ENCODE measurements around the gene ICAM3. TPM values are rescaled to one million over a fixed set of nuclear protein-coding genes. Genes with fewer than 3 reads are reported as not detected.

ICAM3 gene
- total and polyA plus RNA-seq, 9 donors, result 5.4 to 7.5 (median 5.8) TPM

- no peaks in the 10 kb centered on the region for H3K27me3 ChIP-seq (ENCODE audit: control insufficient read depth, insufficient read depth, low read length)
- no peak for DNase-seq
- 86% methylated on average over 8 of the region's 11 CpGs for WGBS (ENCODE audit: insufficient coverage)
Measured at GRCh38 chr19:10321417-10321797, 18.0 kb downstream of the ICAM3 start.

GRCh38 chr19:10320602-10321416, 18.6 kb downstream of the ICAM3 start:
- H3K27me3 ChIP-seq (ENCODE audit: control insufficient read depth, insufficient read depth, low read length), result no peaks in the 10 kb centered on the region
- WGBS (ENCODE audit: insufficient coverage), result 85% methylated on average over 19 of the region's 32 CpGs
- no peak for DNase-seq
- peaks cover 78% of the 10 kb centered on the region for H3K36me3 ChIP-seq (ENCODE audit: control insufficient read depth, insufficient read depth, low read length)
- H3K4me1 ChIP-seq (ENCODE audit: control insufficient read depth, insufficient read depth, low read length), result peaks cover 3% of the 10 kb centered on the region
- H3K4me3 ChIP-seq (ENCODE audit: low read length), result no peak overlapping the region
- H3K9me3 ChIP-seq (replicated peaks; ENCODE audit: control insufficient read depth, low read depth, low read length), result no peaks in the 10 kb centered on the region
- no peak overlapping the region for H3K27ac ChIP-seq (ENCODE audit: low read length)

More at GRCh38 chr19:10321417-10321797, 18.0 kb downstream of the ICAM3 start:
- Histone ChIP-seq H3K9me3 (replicated peaks; ENCODE audit: control insufficient read depth, low read depth, low read length) (no peaks in the 10 kb centered on the region), H3K4me3 (ENCODE audit: low read length) (no peak overlapping the region), H3K36me3 (ENCODE audit: control insufficient read depth, insufficient read depth, low read length) (peaks cover 81% of the 10 kb centered on the region), H3K4me1 (ENCODE audit: control insufficient read depth, insufficient read depth, low read length) (no peaks in the 10 kb centered on the region), H3K27ac (ENCODE audit: low read length) (no peak overlapping the region)

DNA sequence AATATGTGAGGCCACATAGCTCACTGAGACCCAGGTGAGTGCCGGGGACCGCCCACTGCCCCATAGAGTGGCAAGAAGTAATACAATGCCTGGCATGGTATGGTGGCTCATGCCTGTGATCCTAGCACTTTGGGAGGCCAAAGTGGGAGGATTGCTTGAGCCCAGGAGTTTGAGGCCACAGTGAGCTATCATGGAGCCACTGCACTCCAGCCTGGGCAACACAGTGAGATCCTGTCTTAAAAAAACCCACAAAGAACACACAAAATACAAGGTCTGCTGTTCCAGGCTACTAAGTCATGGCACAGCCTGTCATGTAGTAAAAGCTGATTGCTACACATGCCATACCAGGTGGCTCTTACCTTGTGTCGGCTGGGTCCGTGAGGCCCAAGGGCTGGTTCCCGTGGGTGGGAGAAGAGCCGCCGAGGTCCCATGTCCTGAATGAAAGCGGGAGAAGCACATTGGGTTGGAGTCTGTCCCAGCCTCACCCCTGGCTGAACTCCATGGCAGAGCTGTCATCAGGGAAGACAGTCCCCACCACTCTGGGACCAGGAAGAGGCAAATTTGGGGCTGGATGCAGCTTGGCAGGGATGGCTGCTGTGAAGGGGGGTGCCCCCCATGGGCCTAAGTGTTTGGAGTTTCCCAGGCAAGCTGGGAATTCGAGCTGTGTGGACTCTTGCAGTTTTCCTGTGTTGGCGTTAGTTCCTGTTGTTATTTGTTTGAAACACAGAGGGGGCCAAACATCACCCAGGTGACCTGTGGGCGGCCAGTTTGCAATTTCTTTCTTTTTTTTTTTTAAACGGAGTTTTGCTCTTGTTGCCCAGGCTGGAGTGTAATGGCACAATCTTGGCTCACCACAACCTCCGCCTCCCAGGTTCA, 20.4 kb downstream of the ICAM3 start:
- H3K27ac ChIP-seq (ENCODE audit: low read length), result no peak overlapping the region
- H3K4me1 ChIP-seq (ENCODE audit: control insufficient read depth, insufficient read depth, low read length), result peaks cover 3% of the 10 kb centered on the region
- H3K27me3 ChIP-seq (ENCODE audit: control insufficient read depth, insufficient read depth, low read length), result no peaks in the 10 kb centered on the region
- no peak for DNase-seq
- peaks cover 65% of the 10 kb centered on the region for H3K36me3 ChIP-seq (ENCODE audit: control insufficient read depth, insufficient read depth, low read length)
- H3K9me3 ChIP-seq (replicated peaks; ENCODE audit: control insufficient read depth, low read depth, low read length), result no peaks in the 10 kb centered on the region
- 87% methylated on average over 10 of the region's 13 CpGs for WGBS (ENCODE audit: insufficient coverage)
- H3K4me3 ChIP-seq (ENCODE audit: low read length), result no peak overlapping the region

DNA sequence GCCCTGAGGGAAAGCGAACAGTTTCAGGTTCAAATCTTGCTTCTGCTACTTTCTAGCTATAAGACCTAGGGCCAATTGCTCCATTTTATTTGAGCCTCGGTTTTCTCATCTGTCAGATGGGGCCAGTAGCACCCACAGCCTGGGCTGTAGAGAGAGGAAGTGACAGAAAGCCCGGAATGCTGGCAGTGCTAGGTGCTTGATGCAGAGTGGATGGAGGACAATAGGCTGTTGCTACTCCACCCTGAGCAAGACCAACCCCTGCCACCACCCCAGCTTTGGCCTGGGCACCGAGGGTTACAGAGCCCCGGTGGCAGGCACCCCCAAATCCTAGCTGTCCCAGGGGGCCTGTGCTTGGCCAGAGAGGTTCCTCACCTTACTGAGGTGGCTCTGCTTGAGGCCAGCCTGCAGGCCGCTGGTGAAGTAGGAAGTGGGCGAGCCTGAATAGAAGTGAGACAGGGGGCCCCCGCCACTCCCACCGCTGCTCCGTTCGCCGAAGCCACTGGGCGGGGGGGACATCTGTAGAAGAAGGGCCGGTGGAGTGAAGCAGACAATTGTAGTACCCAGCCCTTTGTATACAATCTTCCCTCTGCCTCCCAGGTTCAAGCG, 21.5 kb downstream of the ICAM3 start:
- Histone ChIP-seq H3K4me3 (ENCODE audit: low read length) (no peak overlapping the region), H3K27me3 (ENCODE audit: control insufficient read depth, insufficient read depth, low read length) (no peaks in the 10 kb centered on the region), H3K27ac (ENCODE audit: low read length) (no peak overlapping the region), H3K36me3 (ENCODE audit: control insufficient read depth, insufficient read depth, low read length) (peaks cover 55% of the 10 kb centered on the region), H3K4me1 (ENCODE audit: control insufficient read depth, insufficient read depth, low read length) (peaks cover 3% of the 10 kb centered on the region), H3K9me3 (replicated peaks; ENCODE audit: control insufficient read depth, low read depth, low read length) (no peaks in the 10 kb centered on the region)
- DNase-seq, result no peak
- 93% methylated on average over 10 of the region's 15 CpGs for WGBS (ENCODE audit: insufficient coverage)

DNA sequence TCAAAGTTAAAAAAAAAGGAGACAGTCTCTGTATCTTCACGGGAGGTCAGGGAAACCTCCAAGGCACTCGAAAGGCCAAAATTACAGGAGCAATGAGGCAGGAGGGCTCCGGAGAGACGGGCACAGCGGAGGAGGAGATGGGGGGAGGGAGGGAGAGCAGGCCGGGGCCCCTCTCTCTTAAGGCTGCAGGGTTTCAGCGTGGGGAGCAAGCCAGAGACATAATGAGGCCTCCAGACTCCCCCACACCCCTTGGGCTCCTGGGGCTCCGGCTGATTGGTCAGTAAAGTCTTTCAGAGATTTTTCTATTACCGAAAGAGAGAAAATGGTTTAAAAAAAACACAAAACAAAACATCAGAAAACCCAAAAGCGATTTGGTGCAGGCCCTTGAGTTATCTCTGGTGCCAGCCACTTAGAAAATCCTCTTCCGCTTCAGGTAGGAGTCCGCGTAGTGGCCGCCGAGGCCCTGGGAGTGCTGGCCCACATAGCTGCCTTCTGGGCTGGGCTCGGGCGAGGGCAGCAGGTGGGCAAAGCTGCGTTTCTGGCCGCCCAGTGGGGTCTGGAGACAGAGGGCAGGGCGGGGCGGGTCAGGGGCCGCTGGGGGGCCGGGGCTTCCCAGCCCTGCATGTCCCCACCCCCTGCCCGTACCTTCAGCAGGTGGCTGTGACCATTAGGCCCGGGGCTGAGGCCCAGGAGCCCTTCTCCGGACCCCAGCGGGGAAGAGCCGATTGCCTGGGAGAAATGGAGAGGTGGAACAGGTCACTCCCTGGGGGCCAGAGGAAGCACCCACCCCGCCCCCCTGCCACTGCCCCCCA, 22.2 kb downstream of the ICAM3 start:
- Histone ChIP-seq H3K36me3 (ENCODE audit: control insufficient read depth, insufficient read depth, low read length) (peaks cover 47% of the 10 kb centered on the region), H3K4me3 (ENCODE audit: low read length) (no peak overlapping the region), H3K9me3 (replicated peaks; ENCODE audit: control insufficient read depth, low read depth, low read length) (no peaks in the 10 kb centered on the region), H3K27ac (ENCODE audit: low read length) (no peak overlapping the region), H3K4me1 (ENCODE audit: control insufficient read depth, insufficient read depth, low read length) (peaks cover 3% of the 10 kb centered on the region), H3K27me3 (ENCODE audit: control insufficient read depth, insufficient read depth, low read length) (no peaks in the 10 kb centered on the region)
- WGBS (ENCODE audit: insufficient coverage), result 83% methylated on average over 10 of the region's 29 CpGs
- DNase-seq, result no peak

DNA sequence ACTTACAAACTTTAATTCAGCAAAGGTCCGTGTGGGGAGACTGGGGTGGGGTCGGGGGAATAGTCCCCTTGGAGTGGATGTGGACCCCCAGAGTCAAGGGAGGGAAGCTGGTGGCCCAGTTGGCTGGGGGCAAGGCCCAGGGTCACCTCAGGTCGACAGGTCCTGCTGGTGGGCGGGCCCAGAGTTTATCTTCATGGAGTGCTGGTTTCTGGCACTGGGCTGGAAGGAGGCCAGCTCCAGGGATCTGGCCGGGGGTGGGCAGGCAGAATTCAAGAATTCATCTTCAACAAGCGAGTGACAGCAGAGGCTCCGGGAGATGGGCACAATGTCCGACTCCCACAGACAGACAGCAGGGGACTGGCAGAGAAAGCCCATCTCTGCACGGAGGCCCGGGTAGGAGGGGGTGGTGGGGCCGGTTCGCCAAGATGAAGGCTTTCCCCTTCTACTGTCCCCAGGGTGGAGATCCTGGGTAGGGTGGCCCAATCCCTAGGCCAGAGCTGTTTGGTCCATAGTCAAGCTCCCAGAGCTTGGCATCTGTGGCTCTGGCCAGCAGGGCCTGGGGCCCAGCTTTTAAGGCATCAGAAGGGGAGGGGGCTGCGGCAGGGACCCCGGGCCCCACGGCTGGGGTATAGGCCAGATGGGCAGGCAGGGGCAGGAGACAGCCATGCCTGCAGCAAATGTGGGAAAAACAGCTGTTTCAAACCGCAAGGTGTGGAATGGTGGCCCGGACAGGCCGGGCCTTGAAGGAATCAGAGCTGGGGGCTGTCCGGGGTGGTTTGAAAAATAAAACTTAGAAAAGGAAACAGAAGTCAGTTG, 23.0 kb downstream of the ICAM3 start:
- Histone ChIP-seq H3K9me3 (replicated peaks; ENCODE audit: control insufficient read depth, low read depth, low read length) (no peaks in the 10 kb centered on the region), H3K4me3 (ENCODE audit: low read length) (no peak overlapping the region), H3K4me1 (ENCODE audit: control insufficient read depth, insufficient read depth, low read length) (peaks cover 3% of the 10 kb centered on the region), H3K27ac (ENCODE audit: low read length) (no peak overlapping the region), H3K27me3 (ENCODE audit: control insufficient read depth, insufficient read depth, low read length) (no peaks in the 10 kb centered on the region), H3K36me3 (ENCODE audit: control insufficient read depth, insufficient read depth, low read length) (peaks cover 40% of the 10 kb centered on the region)
- WGBS (ENCODE audit: insufficient coverage), result 66% methylated on average over 17 of the region's 19 CpGs
- no peak for DNase-seq

DNA sequence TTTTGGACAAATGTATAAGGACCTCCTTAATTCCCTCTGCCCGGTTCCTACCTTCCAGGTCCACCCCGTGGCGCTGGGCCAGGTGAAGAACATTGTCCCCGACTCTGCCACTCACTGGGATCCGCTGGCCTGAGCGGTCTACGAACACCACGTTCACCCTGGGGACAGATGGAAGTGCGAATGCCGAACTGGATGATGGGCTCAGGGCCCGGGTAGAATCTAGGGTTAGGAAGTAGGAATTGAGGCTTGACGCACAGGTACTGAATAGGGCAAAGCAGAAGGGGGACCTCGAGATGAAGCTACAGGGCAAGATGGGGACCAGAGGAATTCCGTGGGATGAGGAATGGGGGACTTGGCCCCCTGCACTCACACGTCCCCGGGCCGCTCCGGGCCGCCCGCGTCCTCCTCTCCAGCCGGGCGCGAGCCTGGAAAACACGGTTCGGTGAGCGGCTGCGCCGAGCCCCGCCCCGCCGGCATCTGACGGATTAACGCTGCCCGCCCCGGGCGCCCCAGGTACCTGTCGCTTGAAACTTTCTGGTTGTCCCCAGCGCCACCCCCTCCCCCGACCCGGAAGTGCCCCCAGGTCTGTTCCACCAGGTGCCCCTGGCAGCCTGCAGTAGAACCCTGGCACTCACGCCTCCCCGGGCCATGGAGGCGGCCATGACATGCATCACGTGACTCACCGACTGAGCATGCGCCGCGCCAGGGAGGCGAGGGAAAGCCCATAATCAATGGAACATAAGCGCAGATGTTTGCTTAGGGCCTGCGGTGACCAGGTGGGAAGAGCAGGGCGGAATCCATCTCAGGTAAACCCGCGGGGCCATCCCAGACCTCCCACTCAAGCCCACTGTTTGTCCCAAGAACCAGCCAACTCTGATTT, 23.8 kb downstream of the ICAM3 start, which contains the start of gene FDX2:
Gene FDX2 (minus strand): TSS at position 681 of the 880 bp plus-strand sequence. CDS start 19 bp downstream, at position 662.
- Histone ChIP-seq H3K9me3 (replicated peaks; ENCODE audit: control insufficient read depth, low read depth, low read length) (no peaks in the 10 kb centered on the region), H3K36me3 (ENCODE audit: control insufficient read depth, insufficient read depth, low read length) (peaks cover 36% of the 10 kb centered on the region), H3K27ac (ENCODE audit: low read length) (no peak within 1 kb of the TSS), H3K4me3 (ENCODE audit: low read length) (peak within 1 kb of the TSS; percentile 89), H3K27me3 (ENCODE audit: control insufficient read depth, insufficient read depth, low read length) (no peaks in the 10 kb centered on the region), H3K4me1 (ENCODE audit: control insufficient read depth, insufficient read depth, low read length) (peaks cover 3% of the 10 kb centered on the region)
- peak; percentile 91 for DNase-seq
- 1% methylated on average over 50 of the region's 55 CpGs for WGBS (ENCODE audit: insufficient coverage)

DNA sequence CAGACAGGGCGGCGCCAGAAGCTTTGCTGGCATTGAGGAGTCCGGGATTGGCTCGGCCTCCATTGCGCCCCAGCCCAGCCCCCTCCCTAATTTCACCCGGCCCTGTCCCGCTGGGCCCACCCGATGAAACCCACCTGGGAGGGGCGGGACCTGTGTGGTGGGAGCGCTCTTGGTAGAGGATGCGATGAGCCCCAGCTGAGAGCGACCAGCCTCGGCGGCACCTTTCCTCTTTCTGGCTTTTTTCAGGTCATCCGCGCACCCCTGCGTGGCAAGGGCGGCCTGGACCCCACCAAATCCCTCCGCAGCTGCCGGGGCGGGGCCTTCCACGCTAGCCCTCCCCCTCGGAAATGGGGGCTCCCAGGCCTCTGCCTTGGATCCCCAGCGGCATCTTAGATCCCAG, 30.0 kb downstream of the ICAM3 start, which contains the start of gene ZGLP1:
Gene ZGLP1 (minus strand): TSS at position 393 of the 400 bp plus-strand sequence.
- WGBS (ENCODE audit: insufficient coverage), result 93% methylated on average over 17 of the region's 24 CpGs
- DNase-seq, result no peak
- H3K27me3 ChIP-seq (ENCODE audit: control insufficient read depth, insufficient read depth, low read length), result no peaks in the 10 kb centered on the region
- H3K4me3 ChIP-seq (ENCODE audit: low read length), result no peak within 1 kb of the TSS
- no peaks in the 10 kb centered on the region for H3K4me1 ChIP-seq (ENCODE audit: control insufficient read depth, insufficient read depth, low read length)
- H3K27ac ChIP-seq (ENCODE audit: low read length), result no peak within 1 kb of the TSS
- H3K36me3 ChIP-seq (ENCODE audit: control insufficient read depth, insufficient read depth, low read length), result peaks cover 15% of the 10 kb centered on the region
- H3K9me3 ChIP-seq (replicated peaks; ENCODE audit: control insufficient read depth, low read depth, low read length), result no peaks in the 10 kb centered on the region

Data from muscle of leg (tissue), 11 donors.